Stimulated activated CD8-positive, alpha-beta memory T cell treated with anti-CD3 and anti-CD28 coated beads, Interleukin-15, amount 100 ng/mL, for 24 hours (primary cell): ENCODE data around the gene CRYGC.

Experiments used
- DNase-seq: peaks from one replicate; pipeline ENCODE4 v3.0.0-alpha.2; 2020; ENCODE audit warnings: low read depth

The CRYGC gene

DNA sequence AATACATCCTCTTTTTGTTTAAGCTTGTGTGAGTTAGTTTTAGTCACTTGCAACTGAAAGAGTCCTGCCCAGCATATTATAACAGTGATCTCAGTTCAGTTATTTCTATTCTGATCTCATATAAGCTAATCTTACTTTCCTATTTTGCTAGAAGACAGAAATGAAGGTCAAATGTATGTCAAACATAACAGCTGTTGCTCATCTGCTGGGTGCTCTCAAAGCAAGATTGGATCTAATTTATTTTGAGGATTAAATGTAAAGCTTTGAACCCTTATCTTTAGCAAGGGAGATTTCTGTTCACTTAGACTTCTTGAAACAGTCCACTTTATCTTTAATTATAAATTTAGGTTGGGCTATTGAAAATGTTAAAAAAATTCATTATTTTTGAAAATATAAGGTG is 36.5 kb downstream of the CRYGC start:
- DNase-seq: no peak

DNA sequence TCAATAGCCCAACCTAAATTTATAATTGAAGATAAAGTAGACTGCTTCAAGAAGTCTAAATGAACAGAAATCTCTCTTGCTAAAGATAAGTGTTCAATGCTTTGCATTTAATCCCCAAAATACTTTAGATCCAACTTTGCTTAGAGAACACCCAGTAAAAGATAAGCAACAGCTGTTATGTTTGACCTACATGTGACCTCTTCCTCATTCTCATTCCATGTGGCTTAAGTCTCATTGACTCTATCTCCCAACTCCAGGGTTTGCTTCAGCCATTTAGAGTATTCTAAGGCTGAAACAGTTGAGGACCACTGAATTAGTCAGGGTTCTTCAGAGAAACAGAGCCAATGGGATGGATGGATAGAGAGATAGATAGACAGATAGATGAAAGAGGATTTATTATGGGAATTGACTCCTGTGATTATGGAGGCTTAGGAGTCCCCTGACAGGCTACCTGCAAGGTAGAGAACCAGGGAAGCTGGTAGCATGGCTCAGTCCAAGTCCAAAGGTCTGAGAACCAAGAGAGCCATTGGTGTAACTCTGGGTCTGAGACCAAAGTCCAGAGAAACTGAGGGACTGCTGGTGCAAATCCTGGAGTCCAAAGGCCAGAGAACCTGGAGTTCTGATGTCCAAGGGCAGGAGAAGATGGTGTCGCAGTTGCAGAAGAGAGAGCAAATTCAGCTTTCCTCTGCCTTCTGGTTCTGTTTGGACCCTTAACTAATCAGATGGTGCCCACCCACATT is 37.4 kb downstream of the CRYGC start:
- no peak for DNase-seq

DNA sequence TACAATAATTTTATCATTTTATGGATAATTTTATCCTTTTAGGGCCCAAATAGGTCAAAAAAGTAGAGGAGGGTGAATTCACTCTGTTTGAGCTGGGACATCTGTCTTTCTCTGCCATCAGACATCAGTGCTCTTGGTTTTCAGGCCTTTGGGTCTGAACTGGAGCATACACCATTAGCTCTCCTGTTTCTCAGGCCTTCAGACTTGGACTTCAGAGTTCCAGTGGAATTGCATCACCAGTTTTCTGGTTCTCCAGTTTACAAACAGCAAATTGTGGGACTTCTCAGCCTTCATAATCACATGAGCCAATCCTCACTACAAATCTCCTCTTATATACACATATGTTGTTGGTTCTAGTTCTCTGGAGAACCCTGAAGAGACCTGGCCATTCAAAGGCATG is 39.2 kb downstream of the CRYGC start:
- no peak for DNase-seq

- DNase-seq: no peak
Observed at GRCh38 chr2:208086029-208086428, 43.6 kb downstream of the CRYGC start.

GRCh38 chr2:208083807-208084206 is 45.8 kb downstream of the CRYGC start:
- DNase-seq: no peak
